Gastroesophageal sphincter (tissue), 3 donors: Measurements from ENCODE around the gene FAM50B.

Source experiments
- CTCF ChIP-seq, 4 experiments: fragments of 200-600 bp in 2 of 4; fragments of 450-650 bp in 2 of 4; sonication (generic) in 1 of 4; IDR thresholded peaks; one replicate each; pipeline ENCODE4 v1.5.1; 2017 to 2019; ENCODE audit warnings: antibody characterized with exemption in 4 of 4, mild to moderate bottlenecking in 2 of 4, moderate library complexity in 2 of 4
- EP300 ChIP-seq: sonication (generic); formaldehyde crosslinking; IDR thresholded peaks from one replicate; pipeline ENCODE4 v1.6.1; 2017; ENCODE audit warnings: antibody characterized with exemption, mild to moderate bottlenecking
- POLR2A ChIP-seq, 2 donors: fragments of 450-650 bp; IDR thresholded peaks; one replicate each; pipeline ENCODE4 v1.6.1; 2017; ENCODE audit warnings: antibody characterized with exemption in 2 of 2, mild to moderate bottlenecking in 2 of 2, moderate library complexity in 1 of 2
- POLR2AphosphoS5 ChIP-seq: sonication (generic); formaldehyde crosslinking; IDR thresholded peaks from one replicate; pipeline ENCODE4 v1.6.1; 2017; ENCODE audit warnings: antibody characterized with exemption

GRCh38 chr6:3894590-3895311 lies 45.6 kb downstream of the FAM50B start:
- TF ChIP-seq CTCF (IDR thresholded peaks at IDR 0.05) (no peak), POLR2A (IDR thresholded peaks at IDR 0.05) (no peak), POLR2AphosphoS5 (no peak), EP300 (no peak)
